GM19193 (cell line): ENCODE data around the gene PRCP.

Experiments
- POLR2A ChIP-seq: IDR thresholded peaks from 4 replicates; pipeline ENCODE4 v1.6.1; 2011; ENCODE audit not compliant: insufficient read depth, insufficient read length; ENCODE audit errors: extremely low read depth

Gene PRCP

GRCh38 chr11:82786836-82787235 lies 113.4 kb downstream of the PRCP start:
- no peak for TF ChIP-seq POLR2A

- TF ChIP-seq POLR2A, result no peak
Observed at GRCh38 chr11:82786001-82786400, 114.2 kb downstream of the PRCP start.

DNA sequence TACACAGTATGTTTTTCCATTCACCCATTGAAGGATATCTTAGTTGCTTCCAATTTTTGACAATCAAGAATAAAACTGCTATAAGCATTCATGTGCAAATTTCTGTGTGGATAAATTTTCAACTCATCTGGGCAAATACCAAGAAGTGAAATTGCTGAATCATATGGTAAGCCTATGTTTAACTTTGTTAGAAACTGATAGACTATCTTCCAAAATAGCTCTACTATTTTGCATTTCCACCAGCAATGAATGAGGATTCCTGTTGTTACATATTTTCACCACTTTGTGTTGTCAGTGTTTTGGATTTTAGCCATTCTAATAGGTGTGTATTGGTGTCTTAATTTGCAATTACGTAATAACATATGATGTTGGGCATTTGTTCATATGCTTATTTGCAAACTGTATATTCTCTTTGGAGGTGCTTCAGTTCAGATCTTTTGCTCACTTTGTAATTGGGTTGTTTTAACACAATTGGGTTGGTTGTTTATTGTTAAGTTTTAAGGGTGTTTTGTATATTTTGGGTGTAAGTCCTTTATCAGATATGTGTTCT lies 117.3 kb downstream of the PRCP start:
- no peak for TF ChIP-seq POLR2A

GRCh38 chr11:82778776-82779175 lies 121.5 kb downstream of the PRCP start:
- TF ChIP-seq POLR2A, result no peak

GRCh38 chr11:82776377-82776776 lies 123.9 kb downstream of the PRCP start:
- no peak for TF ChIP-seq POLR2A

GRCh38 chr11:82775736-82776346 lies 124.4 kb downstream of the PRCP start:
- TF ChIP-seq POLR2A, result no peak

DNA sequence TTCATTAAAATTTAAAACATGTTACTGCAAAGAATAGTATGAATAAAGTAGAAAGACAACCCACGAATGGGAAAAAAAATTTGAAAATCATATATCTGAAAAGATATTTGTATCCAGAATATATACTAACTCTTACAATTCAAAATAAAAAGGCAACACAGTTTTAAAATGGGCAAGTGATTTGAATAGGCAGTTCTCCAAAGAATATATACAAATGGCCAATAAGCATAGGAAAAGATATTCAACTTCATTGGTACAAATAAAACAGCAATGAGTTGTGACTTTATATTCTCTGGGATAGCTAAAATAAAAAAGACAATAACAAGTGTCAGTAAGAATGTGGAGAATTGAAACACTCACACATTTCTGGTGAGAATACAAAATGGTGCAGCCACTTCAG lies 125.0 kb downstream of the PRCP start:
- TF ChIP-seq POLR2A, result no peak
